Measurements from ENCODE around the gene ARHGAP8.

The ARHGAP8 gene

GRCh38 chr22:44802071-44802700 lies 49.8 kb downstream of the ARHGAP8 start:
- DNase-seq: no peak

DNA sequence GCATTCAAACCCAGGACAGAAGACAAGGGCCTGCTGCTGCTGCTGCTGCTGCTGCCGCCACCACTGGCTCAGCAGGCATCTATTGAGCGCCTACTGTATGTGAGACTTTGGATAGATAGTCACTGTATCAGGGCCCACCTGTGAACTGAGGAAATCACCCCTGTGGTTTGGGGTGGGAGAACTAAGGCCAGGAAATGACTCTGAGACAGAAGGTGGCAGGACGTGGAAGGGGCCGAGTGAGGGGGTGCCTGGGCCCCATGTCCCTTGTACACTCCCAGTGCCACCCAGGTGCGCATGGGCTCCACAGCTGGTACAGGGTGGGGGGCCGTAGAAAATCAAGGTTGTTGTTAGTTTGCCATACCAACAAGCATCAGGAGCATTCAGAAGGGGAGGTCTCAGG lies 50.6 kb downstream of the ARHGAP8 start:
- DNase-seq: no peak

GRCh38 chr22:44804327-44804726 lies 52.0 kb downstream of the ARHGAP8 start:
- DNase-seq: no peak

DNA sequence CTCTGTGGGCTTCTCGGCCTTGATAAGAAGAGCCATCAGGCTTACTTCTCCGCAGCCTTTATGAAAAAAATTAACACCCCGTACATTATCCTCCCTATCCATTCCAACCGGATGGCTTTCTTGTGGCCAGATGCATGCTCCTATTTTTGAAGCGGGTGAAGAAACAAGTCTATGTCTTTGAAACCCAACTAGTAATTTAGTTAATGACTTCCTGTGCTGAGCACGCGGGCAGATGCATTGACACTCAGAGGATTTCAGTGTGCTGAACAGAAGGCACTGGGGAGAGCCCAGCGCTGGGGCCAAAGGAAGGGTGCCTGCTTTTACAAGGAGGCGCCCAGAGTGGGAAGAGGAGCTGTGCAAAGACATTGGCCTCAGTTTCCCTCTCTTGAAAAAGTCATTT lies 53.3 kb downstream of the ARHGAP8 start:
- DNase-seq: no peak

DNA sequence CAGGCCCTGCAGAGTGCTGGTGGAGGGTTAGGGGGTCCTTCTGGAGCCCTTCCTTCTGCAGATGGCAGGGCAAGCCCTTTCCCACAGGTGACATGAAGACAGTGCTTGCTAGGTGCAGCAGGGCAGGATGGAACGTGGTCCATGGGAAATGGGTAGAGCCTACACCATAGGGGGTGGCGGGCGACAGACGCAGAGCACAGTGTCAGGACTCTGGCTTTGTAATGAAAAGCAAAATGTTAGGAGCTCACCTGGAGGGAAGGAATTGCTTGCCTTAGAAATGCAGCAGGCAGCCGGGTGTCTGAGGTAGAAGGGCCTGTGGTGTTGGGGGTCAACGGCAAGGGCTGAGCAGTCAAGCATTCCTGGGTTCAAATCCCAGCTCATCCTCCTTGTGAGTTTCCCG lies 54.9 kb downstream of the ARHGAP8 start:
- DNase-seq: no peak

GRCh38 chr22:44807915-44808690 lies 55.7 kb downstream of the ARHGAP8 start:
- DNase-seq: no peak

- DNase-seq: no peak
Observed at GRCh38 chr22:44809456-44809855, 57.1 kb downstream of the ARHGAP8 start.

DNA sequence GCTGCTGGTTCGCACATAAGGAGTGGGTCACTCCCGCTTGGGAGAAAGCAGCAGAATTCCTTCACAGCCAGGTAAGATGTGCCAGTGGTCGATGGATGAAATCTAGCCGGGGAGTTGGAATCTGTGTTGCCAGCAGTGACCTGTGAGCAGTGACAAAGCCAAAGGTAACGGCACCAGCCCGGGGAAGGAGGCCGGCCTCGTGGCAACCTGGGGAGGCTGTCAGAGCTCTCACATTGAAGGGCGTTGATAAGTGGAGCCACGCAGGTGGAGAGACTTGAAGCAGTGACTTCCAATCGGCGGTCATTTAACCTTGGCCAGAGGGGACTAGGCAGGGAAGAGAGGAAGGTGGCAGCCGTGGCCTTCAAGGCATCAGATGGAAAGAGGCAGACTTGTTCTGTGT lies 58.8 kb downstream of the ARHGAP8 start:
- no peak for DNase-seq

DNA sequence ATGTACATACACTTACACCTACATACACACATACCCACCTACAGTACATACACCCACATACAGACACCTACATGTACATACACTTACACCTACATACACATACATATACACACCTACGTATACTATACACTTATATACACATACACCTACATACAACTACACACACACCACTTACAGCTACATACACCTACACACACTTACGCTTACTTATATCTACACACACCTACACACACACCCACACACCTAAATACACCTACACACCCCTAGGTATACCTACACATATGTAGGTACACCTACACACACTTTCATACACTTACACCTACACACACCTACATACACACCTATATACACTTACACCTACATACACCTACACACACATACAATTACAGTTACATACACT lies 61.0 kb downstream of the ARHGAP8 start:
- DNase-seq: no peak

DNA sequence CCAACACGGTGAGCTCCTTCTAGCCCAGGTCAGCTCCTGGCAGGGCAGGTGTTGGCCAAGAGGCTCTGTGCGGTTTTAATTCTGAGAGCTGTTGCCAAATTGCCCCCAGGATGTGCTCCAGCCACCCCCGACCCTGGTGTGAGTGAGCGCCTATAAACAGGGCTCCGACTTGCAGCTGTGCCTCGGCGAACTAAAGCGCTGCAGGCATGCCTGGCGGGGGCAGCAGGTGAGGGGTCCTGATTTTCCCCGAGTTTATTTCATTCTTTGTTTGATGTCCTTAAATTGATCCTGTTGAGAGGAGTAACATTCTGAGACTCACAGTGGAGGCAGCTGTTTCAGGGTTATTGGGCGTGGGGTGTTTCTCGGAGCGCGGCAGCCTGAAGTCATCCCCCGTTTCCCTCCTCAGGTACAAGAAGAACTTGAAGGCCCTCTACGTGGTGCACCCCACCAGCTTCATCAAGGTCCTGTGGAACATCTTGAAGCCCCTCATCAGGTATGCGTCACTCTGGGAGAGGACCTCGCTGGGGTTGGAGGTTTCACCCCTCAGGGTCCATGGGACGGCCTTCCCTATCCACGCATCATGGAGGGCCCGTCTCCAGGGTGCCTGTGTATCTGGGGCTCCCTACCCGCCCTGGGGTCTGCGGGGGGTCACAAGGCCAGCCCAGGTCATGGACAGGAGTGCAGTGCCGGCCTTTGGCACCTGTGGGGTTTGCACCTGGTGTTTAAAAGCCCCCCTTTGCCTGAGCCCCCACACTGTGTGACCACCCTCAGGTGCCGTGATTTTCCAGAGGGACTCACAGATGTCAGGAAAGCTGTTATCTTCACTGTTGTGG lies 62.1 kb downstream of the ARHGAP8 start:
- DNase-seq: no peak

DNA sequence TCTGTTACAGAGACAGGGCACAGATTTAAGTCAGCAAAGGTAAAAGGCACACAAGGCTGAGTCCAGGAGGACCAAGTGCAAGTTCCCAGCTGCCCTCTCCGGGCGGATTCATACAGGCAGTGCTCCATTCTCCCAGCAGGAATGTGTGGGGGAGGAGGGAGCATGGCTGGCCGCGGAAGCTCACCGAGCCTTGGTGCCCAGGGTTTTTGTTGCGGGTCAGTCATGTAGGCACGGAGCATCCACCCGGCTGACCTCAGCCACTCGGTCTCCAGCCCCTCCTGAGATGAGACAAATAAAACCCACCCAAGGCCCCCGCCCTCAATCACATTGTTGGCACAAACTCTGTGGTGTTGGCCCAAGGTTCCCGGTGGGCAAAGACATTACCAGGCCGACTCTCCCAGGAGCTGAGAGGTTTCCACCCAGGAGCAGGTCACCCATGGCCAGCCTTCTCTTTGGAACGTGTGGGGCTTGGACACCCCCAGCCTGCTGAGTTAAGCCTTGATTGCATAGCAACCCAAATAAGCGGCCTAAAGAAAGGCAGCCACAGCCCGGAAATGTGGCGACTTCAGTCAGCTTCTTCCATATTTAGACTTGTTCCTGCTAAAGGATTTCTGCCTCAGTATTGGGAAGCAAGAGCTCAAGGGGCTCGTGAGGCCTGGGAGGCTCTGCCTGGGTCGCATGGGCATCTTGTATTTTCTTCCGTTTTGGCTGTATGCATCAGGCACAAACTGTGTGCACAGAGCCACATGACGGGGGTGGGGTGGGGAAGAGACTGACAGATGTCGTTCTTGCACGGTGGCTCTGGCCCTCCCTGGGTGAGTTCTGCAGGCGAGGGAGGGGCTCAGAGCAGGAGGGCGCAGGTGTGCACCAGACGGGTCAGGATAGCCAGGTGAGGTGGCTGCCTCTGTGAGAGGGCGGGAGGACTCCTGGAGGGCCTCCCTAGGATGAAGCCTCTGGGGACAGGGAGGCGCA lies 63.0 kb downstream of the ARHGAP8 start:
- no peak for DNase-seq

- no peak for DNase-seq
Observed at GRCh38 chr22:44816141-44816540, 63.8 kb downstream of the ARHGAP8 start.

DNA sequence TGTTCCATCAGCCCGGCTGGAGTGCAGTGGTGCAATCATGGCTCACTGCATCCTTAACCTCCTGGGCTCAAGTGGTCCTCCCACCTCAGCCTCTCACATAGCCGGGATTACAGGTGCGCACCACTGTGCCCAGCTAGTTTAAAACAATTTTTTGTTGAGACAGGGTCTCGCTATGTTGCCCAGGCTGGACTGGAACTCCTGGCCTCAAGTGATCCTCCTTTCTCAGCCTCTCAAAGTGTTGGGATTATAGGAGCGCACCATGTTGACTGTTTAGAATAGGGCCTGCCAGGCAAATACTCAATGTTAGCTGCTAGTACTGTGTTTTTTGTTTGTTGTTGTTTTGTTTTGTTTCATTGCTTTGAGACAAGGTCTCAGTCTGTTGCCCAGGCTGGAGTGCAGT lies 66.4 kb downstream of the ARHGAP8 start:
- no peak for DNase-seq

DNA sequence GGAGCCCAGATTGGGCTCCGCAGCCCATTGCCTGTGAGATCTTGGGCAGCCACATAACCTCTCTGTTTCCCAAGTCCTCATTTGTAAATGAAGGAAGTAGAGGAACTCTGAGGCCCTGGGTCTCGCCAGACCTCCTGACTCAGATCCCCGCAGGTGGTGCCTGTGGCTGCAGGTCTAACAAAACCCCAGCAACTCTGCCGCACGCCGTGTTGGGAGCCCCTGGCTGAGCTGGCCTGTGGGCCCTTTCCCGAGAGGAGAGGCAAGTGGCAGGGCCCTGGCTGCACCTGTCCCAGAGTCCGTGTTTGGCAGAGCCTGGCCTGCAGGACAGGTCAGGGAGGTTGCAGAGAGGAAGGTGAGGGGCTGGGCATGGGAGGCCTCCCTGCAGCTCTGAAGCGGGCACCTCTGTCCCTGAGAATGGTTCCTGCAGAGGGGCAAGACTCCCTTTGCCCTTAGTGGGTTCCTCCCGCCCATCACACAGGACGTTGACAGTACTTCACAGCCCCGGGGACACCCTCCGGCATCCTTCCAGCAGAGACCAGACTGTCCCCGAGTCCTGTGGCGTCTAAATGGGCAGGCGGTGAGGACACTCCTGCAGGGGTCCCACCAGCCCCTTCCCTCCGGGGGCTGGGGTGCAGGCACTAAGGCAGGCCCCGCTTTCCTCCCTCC lies 67.7 kb downstream of the ARHGAP8 start:
- no peak for DNase-seq

- no peak for DNase-seq
Observed at GRCh38 chr22:44821741-44822475, 69.5 kb downstream of the ARHGAP8 start.

- no peak for DNase-seq
Observed at GRCh38 chr22:44822534-44822933, 70.2 kb downstream of the ARHGAP8 start.

GRCh38 chr22:44823396-44823795 lies 71.0 kb downstream of the ARHGAP8 start:
- DNase-seq: no peak

DNA sequence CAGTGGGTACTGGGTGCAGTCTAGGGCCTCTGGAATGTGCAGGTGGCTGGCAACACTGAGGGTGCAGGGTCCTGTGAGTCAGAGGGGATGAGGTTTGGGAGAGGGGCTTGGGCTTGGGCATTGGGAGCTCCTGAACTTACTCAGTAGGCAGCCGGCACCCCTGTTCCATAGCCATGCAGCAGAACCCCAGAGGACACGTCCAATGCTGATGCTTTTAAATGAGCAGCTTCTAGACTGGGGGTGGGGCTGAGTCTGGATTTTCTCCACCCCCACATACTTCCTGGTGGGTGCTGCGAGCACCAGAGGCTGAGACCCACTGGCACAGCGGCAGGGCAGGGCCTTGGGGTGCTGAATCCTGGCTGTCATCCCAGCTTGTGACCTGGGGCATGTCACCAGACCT lies 71.4 kb downstream of the ARHGAP8 start:
- no peak for DNase-seq

DNA sequence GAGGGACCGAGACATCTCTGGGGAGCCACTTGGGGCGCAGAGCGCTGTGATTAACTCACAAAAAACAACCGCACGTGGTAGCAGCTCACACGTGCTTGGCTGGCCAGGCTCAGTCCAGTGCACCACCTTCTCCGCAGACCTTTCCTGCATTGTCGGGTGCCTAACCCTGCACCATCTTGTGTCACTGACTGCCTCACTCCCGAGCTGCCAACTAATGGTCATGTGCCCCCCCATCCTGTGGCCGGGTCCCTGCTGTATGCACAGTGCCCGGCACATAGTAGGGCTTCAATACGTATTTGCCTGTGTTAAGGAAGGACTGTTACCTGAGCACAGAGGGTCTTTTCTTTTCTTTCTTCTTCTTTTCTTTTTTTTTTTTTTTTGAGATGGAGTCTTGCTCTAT lies 71.9 kb downstream of the ARHGAP8 start:
- DNase-seq: no peak

DNA sequence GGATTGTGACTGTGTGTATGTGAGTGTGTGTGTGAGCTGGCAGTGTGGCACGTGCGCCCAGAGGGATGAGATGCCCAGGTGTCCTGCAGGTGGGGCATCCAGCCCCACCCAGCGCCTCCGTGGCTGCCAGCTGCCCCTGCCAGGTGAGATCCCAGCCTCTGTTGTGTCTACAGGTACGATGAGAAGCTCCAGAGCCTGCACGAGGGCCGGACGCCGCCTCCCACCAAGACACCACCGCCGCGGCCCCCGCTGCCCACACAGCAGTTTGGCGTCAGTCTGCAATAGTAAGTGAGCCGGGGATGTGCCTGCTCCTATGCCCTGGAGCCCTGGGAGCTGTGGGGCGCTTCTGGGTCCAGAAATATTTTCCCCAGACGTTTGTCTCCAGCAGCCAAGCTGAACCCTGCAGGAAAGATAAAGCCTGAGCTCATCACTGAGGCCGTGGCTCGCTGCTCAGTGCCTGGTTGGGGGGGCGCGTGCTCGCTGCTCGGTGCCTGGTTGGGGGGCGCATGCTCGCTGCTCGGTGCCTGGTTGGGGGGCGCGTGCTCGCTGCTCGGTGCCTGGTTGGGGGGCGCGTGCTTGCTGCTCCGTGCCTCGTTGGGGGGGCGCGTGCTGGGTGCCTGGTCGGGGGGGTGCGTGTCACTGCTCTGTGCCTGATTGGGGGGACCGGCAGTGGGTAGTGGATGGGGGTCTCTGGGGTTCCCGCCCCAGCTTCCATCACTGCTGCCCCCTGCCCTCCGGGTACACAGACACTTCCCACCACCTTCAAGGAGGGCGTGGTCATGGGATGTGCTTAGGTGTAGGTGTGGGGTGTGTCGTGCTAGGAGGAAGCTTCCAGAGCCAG lies 73.2 kb downstream of the ARHGAP8 start:
- no peak for DNase-seq
